Hematopoietic multipotent progenitor cell treated with erythropoietin and hydrocortisone succinate and interleukin-3 and kit ligand, for 6 days (in vitro differentiated cells): ENCODE results near the gene CP.
"Not testable (repeated sequence)": the region's sequence is repeated elsewhere in the genome, so short reads cannot be mapped to it uniquely, and the experiment has no call there.

Experiments used
- DNase-seq: peaks from one replicate; pipeline ENCODE4 v3.0.0-alpha.2; 2015

Gene CP

GRCh38 chr3:149221783-149222517 lies at the start of gene CP:
CP (minus strand) TSS chr3:149221829; CDS start chr3:149221792, 37 bp downstream.
- no peak for DNase-seq

- DNase-seq, result no peak
Observed at GRCh38 chr3:149270180-149270579, 48.6 kb upstream of the CP start.

GRCh38 chr3:149269687-149270086 lies 48.1 kb upstream of the CP start:
- DNase-seq, result no peak

GRCh38 chr3:149267565-149267964 lies 45.9 kb upstream of the CP start:
- no peak for DNase-seq

- DNase-seq, result no peak
Observed at GRCh38 chr3:149266736-149267135, 45.1 kb upstream of the CP start.

GRCh38 chr3:149263856-149264255 lies 42.2 kb upstream of the CP start:
- no peak for DNase-seq

GRCh38 chr3:149258714-149259113 lies 37.1 kb upstream of the CP start:
- no peak for DNase-seq

GRCh38 chr3:149258298-149258697 lies 36.7 kb upstream of the CP start:
- peak; percentile 32 for DNase-seq

GRCh38 chr3:149252272-149252671 lies 30.6 kb upstream of the CP start:
- no peak for DNase-seq

- DNase-seq, result no peak
Observed at GRCh38 chr3:149251186-149251585, 29.6 kb upstream of the CP start.

GRCh38 chr3:149247929-149248691 lies 26.5 kb upstream of the CP start:
- DNase-seq, result peak; percentile 6

GRCh38 chr3:149247008-149247710 lies 25.5 kb upstream of the CP start:
- no peak for DNase-seq

GRCh38 chr3:149245738-149246451 lies 24.3 kb upstream of the CP start:
- DNase-seq, result no peak

GRCh38 chr3:149243540-149243939 lies 21.9 kb upstream of the CP start:
- DNase-seq, result no peak

- no peak for DNase-seq
Observed at GRCh38 chr3:149239357-149239936, 17.8 kb upstream of the CP start.

- not testable (repeated sequence) for DNase-seq
Observed at GRCh38 chr3:149238268-149238667, 16.6 kb upstream of the CP start.

GRCh38 chr3:149235599-149236424 lies 14.2 kb upstream of the CP start:
- DNase-seq, result no peak

- peak; percentile 51 for DNase-seq
Observed at GRCh38 chr3:149234671-149235245, 13.1 kb upstream of the CP start.

- DNase-seq, result peak; percentile 69
Observed at GRCh38 chr3:149233323-149233722, 11.7 kb upstream of the CP start.

- no peak for DNase-seq
Observed at GRCh38 chr3:149231871-149232270, 10.2 kb upstream of the CP start.

- no peak for DNase-seq
Observed at GRCh38 chr3:149227591-149228268, 6.1 kb upstream of the CP start.
